Pancreas (tissue), 10 donors: ENCODE results near the gene CA9. TPM values are rescaled to one million over a fixed set of nuclear protein-coding genes. Genes with fewer than 3 reads are reported as not detected.

Experiments used
- ATAC-seq, 4 donors: fragments of 200-7000 bp; cut with Tn5 transposase; one replicate each; pipeline versions ENCODE4 v1.8.0 to v1.9.1; 2020; ENCODE audit warnings: mild to moderate bottlenecking in 4 of 4, moderate library complexity in 4 of 4
- DNase-seq, 6 donors: peaks; one replicate each; pipeline ENCODE4 v3.0.0-alpha.2; 2020
- FAIRE-seq: peaks from 2 replicates; lab custom pipeline; 2012; peaks lifted over from hg19 to GRCh38; lab: Jason Lieb, UNC
- H3K27ac ChIP-seq, 4 donors: fragments of 200-600 bp; sonication (generic); 1 replicate in 3 of 4; 2 replicates in 1 of 4; pipeline versions ENCODE4 v1.5.0 to v1.8.0; 2020
- H3K27me3 ChIP-seq, 4 donors: fragments of 200-600 bp; one replicate each; pipeline ENCODE4 v1.8.0; 2021
- H3K36me3 ChIP-seq, 3 donors: fragments of 200-600 bp; sonication (generic) in 1 of 3; one replicate each; pipeline versions ENCODE4 v1.5.0 to v1.8.0; 2020 to 2021
- H3K4me1 ChIP-seq, 3 donors: fragments of 200-600 bp; one replicate each; pipeline ENCODE4 v1.8.0; 2021
- H3K4me3 ChIP-seq, 4 donors: fragments of 200-600 bp; sonication (generic) in 2 of 4; one replicate each; pipeline versions ENCODE4 v1.5.0 to v1.8.0; 2020 to 2021
- H3K9me3 ChIP-seq, 4 donors: fragments of 200-600 bp; one replicate each; pipeline ENCODE4 v1.8.0; 2021
- CTCF ChIP-seq, 4 donors: fragments of 200-600 bp; sonication (generic) in 3 of 4; IDR thresholded peaks; one replicate each; pipeline versions ENCODE4 v1.5.0 to v1.8.0; 2021; ENCODE audit warnings: antibody characterized with exemption in 4 of 4
- WGBS, 2 donors: extraction: QIAGEN DNeasy Blood & Tissue Kit; methylation state at CpG; one replicate each; pipeline ENCODE4 v1.1.7; 2013; 5-methylcytosine and 5-hydroxymethylcytosine counted together
- intact Hi-C, 3 donors: fragments of 100-400 bp; cut with DNase I; formaldehyde crosslinking; loops; one replicate each; pipeline versions ENCODE4 v1.11.1 to v1.14.2; 2022
- polyA plus RNA-seq, 2 donors: library from polyadenylated mRNA; stranded (reverse); fragments of 200-250 nt; gene quantifications; one replicate each; pipeline ENCODE4 v1.2.3, GENCODE V29; 2013
- total RNA-seq, 6 donors: library from RNA; stranded (reverse); fragmentation: NEBNext Ultra II Directional in 4 of 6; extraction: Animal tissue kit (Norgen Biotek cat#: 25700) in 4 of 6; gene quantifications; one replicate each; pipeline versions ENCODE4 v1.2.1 to v1.2.4, GENCODE V29; 2021 to 2023
- donor health status: healthy with polysubstance abuse.
- donor health status: DM: no; HTN: no; CAD: no; lungs with moderate emphysema.
- donor health status: DM: no; HTN: no; CAD: no.
- donor health status: control.
- donor health status: control.
- donor health status: Bipolar disorder and iron deficiency.
- donor health status: DM: yes; HTN: yes; CAD: no.
- donor health status: DM: no; HTN: no; CAD: no.
- donor health status: DM: no; HTN: no; CAD: no.
- donor health status: DM: yes; HTN: yes; CAD: no.

Gene CA9
- total and polyA plus RNA-seq, 8 donors: 1.2 to 75.6 (median 7.9) TPM

GRCh38 chr9:35688558-35689541 is 15.1 kb downstream of the CA9 start:
- Histone ChIP-seq H3K27ac (no peak overlapping the region), H3K4me3 (peak overlapping the region in 2 of 4 donors; percentile 54 to 63), H3K36me3 (no peaks in the 10 kb centered on the region), H3K9me3 (no peaks in the 10 kb centered on the region), H3K27me3 (no peaks in the 10 kb centered on the region), H3K4me1 (peaks cover 0 to 4% (median 4%) of the 10 kb centered on the region in 3 donors)
- FAIRE-seq (no peak), DNase-seq (peak in 1 of 6 donors; percentile 20), ATAC-seq (no peak)
- WGBS, 2 donors: 84 to 90% methylated on average over 12 of the region's 12 CpGs
- intact Hi-C loops: no loop called here
- no peak for TF ChIP-seq CTCF (IDR thresholded peaks at IDR 0.05)

DNA sequence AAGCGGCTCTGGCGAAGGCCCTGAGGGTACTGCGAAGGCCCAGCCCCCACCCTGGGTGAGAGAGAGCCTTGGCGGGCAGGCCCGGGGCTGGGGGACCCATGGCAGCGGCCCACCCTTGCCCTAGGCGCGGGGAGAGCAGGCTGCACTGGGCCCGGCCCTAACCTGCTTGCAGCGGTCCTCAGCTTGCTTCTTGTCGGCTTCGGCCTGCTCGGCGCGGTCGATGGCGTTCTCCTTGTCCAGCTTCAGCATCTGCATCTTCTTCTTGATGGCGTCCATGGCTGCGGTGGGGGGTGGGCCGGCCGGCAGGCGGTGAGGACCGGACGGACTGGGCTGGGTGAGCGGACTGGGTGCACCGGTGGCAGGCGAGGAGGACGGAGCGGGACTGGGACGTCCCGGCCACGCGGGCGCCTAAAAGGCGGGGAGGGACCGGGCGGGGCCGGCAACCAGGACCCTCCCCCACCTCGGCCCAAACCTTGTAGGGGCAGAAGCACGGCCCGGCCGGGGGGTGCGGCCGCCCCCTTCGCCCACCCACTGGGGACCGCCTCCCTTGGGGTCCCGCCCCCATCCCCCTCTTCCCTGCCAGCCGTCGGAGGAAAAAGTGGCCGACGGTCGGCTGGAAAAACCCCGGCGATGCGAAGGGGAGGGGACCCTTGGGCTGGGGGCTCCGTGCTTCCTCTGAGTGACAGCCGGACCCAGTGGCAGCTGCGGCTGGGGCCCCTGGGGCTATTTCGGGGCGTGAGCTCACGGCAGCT is 16.0 kb downstream of the CA9 start, which contains the start of gene TPM2:
TSS of gene TPM2 (minus strand) at position 384 of the 752 bp plus-strand sequence. CDS start at position 276, 108 bp downstream.
- no peak for FAIRE-seq
- Histone ChIP-seq H3K4me3 (peak within 1 kb of the TSS; percentile 30 to 66 (median 58)), H3K9me3 (no peaks in the 10 kb centered on the region), H3K27ac (peak within 1 kb of the TSS; percentile 51 to 73 (median 60)), H3K4me1 (peaks cover 0 to 4% (median 4%) of the 10 kb centered on the region in 3 donors), H3K36me3 (no peaks in the 10 kb centered on the region), H3K27me3 (no peaks in the 10 kb centered on the region)
- ATAC-seq: peak in 3 of 4 donors; percentile 13 to 23 (median 22)
- DNase-seq: peak in 3 of 6 donors; percentile 17 to 75 (median 65)
- intact Hi-C loops: no loop called here
- WGBS, 2 donors: 56 to 62% methylated on average over 53 to 61 of the region's 61 CpGs
- TF ChIP-seq CTCF (IDR thresholded peaks at IDR 0.05): no peak

GRCh38 chr9:35690294-35690613 is 16.5 kb downstream of the CA9 start:
- Histone ChIP-seq H3K9me3 (no peaks in the 10 kb centered on the region), H3K27ac (peak overlapping the region; percentile 51 to 73 (median 60)), H3K4me1 (peaks cover 0 to 4% (median 4%) of the 10 kb centered on the region in 3 donors), H3K4me3 (peak overlapping the region; percentile 30 to 66 (median 58)), H3K27me3 (no peaks in the 10 kb centered on the region), H3K36me3 (no peaks in the 10 kb centered on the region)
- WGBS, 2 donors: 5 to 9% methylated on average over 21 of the region's 21 CpGs
- FAIRE-seq (no peak), ATAC-seq (no peak), DNase-seq (no peak)
- TF ChIP-seq CTCF (IDR thresholded peaks at IDR 0.05): no peak
- intact Hi-C loops: no loop called here

DNA sequence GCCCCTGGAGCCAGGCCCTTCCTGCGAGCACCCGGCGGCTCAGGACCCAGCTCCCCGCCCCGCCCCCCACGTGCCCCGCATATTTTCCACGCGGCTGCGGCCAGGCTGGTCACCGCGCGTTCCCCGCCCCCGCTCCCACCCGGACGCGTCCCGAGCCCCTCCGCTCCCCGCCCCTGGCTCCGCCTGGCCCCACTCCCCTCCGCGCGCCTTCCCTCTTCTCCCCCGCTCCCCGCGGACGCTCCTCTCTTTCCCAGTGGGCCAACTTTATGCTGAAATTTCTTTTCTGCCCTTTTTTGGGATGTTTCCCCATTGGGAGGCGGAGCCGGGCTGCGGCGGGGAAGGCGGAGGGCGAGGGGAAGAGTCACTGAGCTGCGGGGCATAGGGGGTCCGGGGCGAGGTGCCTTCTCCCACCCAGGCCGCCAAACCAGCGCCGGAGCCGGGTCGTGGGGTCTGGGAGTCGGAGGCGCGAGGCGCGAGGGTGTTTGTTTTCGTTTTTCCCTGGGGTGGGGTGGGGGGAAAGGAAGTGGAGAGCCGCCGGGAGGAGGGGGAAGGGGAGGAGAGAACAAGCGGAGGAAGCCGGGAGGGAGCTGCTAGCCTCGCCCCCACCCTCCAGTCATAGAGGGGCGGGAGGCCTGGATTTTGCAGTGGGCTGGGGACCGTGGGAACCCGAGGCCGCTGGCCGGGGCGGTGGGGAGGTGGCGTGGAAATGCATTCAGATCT is 17.0 kb downstream of the CA9 start:
- intact Hi-C loops: no loop called here
- peak; percentile 56 to 79 (median 72) for DNase-seq
- H3K9me3 ChIP-seq: no peaks in the 10 kb centered on the region
- H3K36me3 ChIP-seq: no peaks in the 10 kb centered on the region
- peak; percentile 52 to 79 (median 76) for ATAC-seq
- 0 to 1% methylated on average over 48 to 61 of the region's 61 CpGs for WGBS, 2 donors
- TF ChIP-seq CTCF (IDR thresholded peaks at IDR 0.05): no peak
- peak overlapping the region; percentile 30 to 66 (median 58) for H3K4me3 ChIP-seq
- peak overlapping the region; percentile 51 to 73 (median 60) for H3K27ac ChIP-seq
- no peaks in the 10 kb centered on the region for H3K27me3 ChIP-seq
- FAIRE-seq: no peak
- H3K4me1 ChIP-seq: peaks cover 0 to 8% (median 4%) of the 10 kb centered on the region in 3 donors
